Kidney glomerular epithelial cell (primary cell): ENCODE data around the gene TMEM150C.
A peak's percentile ranks its signal among the peaks of the same experiment; 100 is the strongest.
"Not testable (repeated sequence)": the region's sequence is repeated elsewhere in the genome, so short reads cannot be mapped to it uniquely, and the experiment has no call there.

Experiments used
- DNase-seq: peaks from one replicate; lab custom pipeline; 2025; lab: John Stamatoyannopoulos, UW

TMEM150C gene

DNA sequence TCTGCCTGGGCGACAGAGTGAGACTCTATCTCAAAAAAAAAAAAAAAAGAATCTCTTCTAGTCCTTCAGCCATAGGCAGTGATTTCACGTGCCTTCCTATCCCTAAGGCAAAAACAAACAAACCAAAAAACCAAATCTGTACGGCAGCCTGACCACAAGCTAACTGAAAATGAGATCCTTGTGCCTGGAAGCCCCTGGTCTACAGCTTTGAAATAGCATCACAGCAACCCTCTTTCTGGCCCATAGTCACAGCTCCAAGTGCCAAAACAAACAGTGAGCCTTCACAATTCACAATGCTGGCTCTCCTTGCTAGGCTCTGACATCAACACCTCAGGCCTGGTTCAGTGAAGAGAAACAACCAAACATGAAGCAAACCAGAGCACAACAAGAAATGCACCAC, 46.1 kb downstream of the TMEM150C start:
- DNase-seq = peak; percentile 55

DNA sequence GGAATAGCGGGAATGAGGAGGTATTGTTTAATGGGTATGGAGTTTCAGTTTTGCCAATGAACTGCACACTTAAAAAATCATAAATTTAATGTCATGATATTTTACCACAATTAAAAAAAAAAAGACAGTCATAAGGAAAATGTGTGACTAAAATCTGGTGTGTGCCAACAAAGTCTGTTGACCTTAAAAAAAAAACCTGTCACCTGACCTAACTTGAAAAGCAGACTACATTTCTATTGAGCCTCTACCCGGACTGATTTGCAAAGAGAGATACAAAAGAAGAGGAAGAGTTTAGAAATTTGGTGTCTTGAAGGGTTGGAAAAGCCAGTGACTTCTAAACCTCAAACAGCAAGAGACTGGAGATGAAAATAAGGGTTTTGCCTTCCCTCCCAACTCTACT, 48.4 kb downstream of the TMEM150C start:
- DNase-seq = no peak

DNA sequence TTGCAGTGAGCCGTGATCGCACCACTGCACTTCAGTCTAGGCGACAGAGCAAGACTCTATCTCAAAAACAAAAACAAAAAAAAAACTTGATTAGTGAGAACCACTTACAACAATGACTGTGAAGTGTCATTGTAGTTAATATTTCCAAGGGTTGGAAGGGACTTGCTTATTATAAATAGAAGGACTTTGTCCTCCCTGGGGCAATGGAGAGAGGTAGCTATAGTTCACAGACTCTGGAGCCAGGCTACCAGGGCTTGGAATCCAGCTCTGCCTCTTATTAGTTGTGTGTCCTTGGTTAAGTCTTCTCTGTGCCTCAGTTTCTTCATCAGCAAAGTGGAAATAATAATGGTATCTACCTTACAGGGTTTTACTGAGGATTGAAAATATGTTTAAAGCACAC, 51.6 kb downstream of the TMEM150C start:
- DNase-seq = no peak

DNA sequence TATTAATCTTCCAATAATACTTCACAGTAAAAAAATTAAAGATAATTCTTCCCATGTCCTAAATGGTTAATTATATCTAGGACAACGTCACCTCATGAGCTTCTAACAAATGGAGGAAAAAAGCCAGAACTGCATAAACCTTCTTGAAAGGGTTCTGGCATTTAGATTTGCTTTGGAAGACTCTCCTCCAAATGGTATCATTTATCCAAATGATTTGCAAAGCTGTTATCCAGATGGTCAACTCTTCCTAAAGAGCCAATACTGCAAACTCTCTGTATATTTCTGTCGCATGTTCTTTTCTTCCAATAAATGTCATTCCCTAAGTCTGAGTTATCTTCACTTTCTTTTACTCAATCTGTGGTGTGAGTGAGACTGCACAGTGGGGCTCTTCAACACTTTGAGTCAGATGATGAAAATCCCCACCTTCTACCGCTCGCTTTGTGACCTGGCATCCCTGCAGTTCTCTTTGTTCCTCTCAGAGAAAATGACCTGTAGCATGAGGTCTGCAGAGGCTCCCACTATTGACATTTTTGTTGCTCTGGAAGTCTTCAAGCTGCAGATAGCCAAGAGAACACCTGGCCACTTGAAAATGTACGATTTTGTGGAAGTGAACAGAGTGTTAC, 52.9 kb downstream of the TMEM150C start:
- DNase-seq = no peak

DNA sequence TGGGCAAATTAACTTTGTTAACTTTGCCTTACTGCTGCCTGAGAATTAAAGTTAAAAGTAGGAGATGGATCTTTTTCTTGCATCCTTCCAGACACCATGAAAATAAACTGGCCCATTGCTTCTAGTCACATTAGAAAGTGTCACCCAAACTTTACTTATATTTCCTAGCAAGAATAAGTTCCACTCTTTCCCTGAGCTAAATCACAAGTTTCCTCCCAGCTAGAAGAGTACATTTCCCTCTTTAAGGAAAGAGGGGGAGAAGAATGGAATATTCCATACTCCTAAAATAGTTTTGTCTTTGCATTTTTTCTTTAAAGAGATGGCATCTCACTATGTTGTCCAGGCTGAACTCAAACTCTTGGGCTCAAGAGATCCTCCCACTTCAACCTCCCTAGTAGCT, 53.8 kb downstream of the TMEM150C start:
- no peak for DNase-seq

DNA sequence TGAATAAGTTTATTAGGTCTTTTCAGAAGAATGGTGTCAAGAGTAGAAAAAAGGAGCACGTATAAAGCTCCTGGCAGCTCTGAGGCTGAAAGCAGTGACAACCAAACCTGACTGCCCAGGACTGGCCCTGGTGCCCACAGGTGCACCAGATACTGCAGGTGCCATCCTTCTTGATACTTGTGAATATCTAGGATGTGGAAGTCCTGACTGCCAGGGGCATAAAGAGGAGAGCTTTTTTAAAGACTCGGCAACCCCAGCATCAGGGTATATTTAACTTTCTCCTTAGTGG, 60.7 kb downstream of the TMEM150C start:
- no peak for DNase-seq

DNA sequence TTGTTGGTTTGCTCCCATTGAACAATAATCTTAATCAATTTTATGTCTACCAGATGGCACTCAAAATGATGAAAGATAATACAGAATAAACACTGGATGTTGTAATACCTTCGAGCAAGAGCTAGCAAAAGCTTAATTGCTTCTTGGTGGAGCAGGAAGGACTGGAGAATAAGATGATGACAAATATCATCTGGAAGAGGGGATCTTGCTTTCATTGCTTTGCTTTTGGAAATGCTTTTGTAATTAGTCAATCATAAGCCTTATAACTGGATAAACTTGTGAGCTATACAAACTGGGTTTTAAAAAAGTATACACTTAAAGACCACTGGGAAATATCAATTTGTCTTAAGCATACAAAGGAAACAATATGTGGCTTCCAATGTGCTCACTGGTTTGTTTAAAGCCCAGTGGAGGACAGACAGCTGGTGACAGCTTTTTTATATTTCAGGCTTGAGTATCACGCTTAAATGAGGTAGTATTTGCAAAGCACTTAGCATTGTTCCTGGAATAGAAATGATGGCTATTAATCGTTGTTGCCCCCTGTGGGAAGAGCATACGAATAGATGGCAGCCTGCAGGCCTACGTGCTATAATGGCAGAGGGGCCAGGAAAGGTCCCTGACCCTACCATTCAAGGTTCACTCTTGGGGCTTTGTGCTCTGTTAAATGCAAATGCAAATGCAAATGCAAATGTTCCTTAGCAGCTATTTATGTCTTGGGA, 61.2 kb downstream of the TMEM150C start:
- DNase-seq = no peak

DNA sequence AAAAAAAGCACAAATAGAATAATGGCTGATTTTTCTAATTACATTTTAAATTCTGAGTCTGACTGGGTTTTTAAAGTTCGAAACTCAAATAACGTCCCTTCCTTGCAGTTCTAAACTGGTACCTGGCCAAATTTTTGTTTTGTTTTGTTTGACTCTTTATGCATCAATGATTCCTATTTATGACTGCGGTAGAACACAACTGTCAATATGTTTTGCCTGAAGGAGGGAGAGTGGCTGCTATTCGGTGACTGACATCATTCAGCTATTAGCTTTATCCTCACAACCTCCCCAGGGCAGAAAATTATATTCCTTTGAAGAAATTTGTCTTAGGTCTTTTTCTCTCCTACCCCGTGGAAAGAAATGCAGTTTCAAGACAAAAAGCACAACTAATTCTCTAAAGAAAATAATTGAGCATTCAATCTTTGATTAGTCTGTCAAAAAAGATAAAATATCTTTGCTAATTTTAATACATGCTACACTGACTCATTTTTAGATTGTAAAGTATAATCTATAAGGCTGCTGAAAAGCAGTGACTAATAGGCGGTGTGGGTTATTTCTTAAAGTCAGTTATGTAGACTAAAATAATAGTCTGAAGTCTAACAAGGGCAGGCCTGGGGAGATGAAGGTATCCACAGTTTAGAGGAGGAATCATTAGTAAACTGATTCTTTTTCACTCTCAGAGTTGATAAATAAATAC, 61.9 kb downstream of the TMEM150C start:
- no peak for DNase-seq

DNA sequence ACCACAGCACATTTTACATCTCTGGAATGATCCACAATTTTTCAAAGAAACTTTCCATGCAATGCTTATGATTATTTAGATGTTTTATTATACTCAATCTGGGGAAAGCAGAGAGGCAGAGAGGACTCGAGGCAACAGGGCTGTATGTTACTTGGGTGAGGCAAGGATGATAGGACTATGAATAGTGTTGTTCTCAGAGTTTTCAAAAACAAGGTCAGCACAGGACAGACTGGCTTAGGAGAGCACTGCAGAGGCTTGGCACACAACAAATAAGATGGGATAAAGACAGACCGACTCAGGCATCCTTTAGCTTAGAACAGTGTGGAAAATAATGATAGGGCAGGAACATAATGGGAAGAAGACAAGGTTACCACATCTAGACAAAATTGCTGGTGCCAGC, 65.4 kb downstream of the TMEM150C start:
- DNase-seq = no peak

DNA sequence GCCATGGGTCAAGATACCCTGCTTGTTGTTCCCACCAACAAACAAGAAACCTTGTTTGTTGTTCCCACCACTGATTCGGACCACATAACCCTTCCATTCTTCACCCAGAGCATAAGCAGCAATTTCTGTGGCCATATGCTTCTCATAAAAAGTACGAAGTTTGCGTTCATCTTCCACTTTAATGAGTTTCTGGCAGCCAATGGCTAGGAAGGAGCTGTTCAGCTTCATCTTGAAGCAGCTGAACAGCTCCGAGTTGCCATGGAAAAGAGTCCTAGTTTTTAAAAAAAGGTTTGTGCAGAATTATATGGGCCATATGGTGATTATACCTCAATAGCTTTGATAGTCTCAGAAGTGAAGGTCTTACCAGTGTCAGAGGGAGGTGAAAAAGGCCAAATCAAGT, 66.1 kb downstream of the TMEM150C start:
- no peak for DNase-seq

DNA sequence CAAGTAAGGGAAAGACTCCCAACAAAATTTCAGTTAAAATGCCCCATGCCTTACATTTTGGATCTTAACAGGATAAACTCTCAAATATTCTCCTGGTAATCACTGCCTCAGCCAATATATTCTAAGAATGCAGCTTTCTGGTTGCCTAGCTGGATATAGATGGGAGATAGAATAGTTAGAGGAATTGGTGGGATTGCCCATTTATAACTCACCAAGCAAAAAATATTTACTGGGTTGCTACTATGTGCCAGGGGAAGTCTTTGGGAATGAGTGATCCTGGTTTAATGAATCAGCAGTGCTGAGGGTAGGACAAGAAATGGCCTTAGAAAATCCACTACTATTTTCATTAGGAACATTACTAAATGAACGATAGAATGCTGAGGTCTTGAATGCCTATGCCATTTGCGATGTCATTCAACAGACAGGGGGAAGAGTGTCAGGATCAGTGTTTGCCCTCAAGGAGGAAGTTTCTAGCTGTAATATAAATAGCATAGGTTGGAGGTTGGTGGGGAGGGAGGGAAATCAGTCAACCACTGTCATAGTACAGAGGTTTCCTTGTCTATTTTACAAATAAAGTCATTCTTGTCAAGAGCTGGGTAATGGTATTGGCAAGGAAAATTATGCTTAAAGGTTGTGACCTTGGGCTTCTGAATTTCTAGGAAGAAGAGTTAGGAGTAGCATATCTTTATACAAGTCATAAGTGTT, 67.9 kb downstream of the TMEM150C start:
- no peak for DNase-seq

DNA sequence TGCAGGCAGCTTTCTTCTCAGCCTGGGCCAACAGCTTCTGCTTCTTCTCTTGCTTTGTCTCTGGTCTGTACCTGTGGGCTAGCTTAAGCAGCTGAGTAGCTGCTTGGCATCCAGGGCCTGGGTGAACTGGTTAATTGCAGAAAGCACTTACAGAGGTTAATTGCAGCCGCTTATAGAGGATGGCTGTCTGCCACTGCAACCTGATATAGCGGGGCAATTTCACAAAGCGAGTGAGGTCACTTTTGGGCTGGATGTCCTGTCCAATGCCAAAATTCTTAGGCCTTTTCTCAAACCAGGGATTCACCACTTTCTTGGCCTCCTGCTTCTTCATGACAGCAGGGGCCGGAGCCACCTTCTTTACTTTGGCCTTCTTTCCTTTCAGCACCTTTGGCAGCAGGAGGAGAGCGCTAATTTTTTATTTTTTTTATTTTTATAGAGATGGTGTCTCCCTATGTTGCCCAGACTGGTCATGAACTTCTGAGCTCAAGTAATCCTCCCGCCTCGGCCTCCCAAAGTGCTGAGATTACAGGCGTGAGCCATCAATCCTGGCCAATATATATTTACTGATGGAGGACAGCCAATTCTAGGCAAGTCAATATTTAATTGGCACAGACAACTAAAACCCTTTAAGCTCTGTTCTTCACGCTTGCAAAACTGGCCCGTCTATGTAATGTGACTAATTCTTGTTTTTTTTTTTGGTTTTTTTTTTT, 70.4 kb downstream of the TMEM150C start:
- no peak for DNase-seq

DNA sequence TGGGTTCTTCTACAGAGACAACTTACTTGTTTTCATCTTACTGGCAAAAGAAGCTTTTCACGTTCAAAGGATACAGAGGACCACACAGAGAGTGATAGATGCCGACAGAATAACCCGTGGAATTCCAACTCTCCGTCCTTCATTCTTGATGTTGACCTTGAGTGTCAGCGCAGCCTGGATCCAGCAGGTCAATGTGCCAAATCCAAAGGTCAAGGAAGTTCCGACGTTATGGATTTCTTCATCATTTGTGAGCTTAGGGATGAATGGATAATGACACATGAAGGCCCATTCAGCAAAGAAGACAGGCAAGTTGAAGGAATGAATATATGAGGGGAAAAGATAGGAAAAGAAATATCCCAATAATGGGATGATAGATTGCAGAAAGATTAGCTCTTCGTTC, 71.8 kb downstream of the TMEM150C start:
- no peak for DNase-seq

DNA sequence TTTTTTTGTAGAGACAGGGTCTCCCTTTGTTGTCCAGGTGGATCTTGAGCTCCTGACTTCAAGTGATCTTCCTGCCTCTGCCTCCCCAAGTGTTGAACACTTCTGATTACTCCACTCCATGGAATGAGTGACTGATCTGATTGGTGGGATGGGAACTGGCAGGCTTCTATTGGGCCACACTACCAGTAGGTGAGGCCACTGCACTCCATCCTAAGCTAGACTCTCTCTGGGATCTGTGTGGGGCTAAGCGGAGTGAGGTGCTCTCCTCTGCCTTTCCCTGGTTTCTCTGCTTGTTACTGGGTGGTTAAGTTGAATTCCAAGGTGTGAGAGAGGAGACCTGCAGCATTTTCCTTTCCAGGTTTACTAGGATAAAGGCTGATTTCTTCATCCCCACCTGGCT, 72.7 kb downstream of the TMEM150C start:
- DNase-seq = no peak

DNA sequence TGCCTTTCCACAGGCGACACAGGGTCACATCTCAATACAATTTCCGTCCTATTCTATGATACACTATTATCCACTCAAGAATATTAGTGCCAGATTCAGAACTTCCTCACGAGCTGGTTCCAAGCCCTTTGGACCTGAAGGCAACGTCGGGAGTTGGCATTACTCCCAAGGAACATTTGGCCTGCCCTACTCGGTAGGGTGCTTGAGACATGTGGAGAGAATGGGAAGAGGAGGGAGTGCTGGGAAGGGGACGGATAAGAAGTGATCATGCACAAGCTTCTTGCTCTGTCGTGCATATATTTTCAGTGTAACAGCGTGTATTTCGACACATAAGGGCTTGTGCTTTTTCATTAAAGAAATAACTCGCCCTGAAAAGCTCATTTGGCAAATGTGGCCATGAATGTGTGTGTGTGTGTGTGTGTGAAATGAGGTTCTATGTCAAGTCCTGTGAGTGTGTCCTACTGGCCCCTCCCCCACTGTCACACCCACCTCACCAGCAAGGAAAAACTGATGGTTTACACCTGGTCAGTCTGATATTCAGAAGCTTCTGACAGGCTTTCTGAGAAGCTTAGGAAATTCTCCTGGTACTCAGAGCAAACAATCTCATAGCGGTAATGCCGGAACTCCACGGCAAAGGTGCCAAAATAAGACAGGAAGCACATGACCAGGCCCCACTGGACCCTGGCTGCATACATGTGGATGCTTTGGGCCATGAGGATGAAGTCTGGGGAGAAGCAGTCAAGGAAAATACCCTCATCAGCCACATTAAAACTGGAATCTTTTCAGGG, 76.6 kb downstream of the TMEM150C start:
- DNase-seq = no peak

DNA sequence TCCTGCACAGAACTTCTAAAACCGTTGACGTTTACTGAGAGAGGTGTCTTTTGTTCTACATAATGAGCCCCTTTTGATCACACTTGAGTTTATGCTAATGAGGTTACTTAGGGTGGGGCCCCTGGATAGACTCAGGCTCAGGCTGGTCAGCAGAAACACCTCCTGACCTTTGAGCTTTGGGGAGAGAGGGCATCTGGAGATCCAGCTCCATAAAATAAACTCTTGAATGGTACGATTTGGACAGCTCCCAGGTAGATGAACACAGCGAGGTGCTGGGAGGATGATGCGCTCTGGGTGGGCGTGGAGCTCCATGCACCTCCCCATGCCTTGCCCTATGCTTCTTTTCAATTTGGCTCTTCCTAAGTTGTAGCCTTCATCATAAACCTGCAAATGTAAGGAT, 79.4 kb downstream of the TMEM150C start:
- no peak for DNase-seq

DNA sequence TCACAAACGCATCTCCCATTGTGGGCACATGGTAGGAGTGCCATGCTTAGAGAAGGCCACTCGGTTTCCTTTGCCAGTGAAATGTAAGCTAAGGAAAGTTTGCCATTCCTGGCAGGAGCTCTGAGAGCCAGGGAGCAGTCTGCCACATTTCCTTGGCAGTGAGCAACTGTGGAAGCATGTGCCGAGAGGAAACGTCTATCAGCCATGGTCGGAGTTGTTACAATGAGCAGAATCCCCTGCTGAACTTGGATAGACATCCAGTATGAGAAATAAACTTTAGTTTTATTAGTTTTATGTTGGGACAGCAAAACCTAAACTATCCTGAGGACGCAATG, 80.3 kb downstream of the TMEM150C start:
- no peak for DNase-seq

DNA sequence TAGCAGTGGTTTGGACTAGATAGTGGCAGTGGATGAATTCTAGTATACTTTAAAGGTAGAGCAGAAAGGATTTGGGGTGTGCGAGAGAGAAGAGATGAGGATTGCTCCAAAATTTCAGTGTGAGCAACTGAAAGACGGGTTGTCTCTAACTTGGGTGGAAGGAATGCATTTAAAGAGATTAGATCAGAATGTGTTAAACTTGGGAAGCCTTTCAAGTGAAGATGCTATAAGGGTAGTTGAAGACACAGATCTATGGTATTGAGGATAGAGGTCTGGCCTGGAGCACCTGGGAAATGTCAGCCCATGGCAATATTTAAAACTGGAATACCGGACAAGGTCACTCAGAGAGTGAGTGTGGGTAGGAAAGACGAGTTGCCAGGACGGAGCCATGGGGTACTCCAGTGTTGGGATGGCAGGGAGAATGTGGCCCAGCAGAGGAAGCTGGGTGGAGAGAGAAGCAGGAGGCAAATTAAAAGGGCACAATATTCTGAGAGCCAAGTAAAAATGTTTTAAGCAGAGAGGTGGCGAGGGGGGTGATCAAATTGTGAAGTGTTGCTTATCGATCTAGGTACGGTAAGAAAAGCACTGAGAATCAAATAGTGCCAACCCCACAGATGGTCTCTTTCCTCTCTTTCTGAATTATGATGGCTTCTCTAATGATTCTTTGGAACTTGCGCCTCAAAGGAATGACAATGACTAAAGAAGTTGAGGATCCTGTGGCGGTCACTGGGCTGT, 80.8 kb downstream of the TMEM150C start:
- no peak for DNase-seq

DNA sequence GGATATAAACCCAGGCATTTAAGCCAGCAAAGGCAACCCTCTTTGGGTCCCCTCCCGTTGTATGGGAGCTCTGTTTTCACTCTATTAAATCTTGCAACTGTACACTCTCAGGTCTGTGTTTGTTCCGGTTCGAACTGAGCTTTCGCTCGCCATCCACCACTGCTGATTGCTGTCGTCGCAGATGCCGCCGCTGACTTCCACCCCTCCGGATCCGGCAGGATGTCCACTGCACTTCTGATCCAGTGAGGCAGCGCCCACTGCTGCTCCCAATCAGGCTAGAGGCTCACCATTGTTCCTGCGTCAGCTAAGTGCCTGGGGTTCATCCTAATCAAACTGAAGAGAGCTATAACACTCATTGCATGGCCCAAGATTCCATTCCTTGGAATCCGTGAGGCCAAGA, 82.2 kb downstream of the TMEM150C start:
- DNase-seq = no peak

DNA sequence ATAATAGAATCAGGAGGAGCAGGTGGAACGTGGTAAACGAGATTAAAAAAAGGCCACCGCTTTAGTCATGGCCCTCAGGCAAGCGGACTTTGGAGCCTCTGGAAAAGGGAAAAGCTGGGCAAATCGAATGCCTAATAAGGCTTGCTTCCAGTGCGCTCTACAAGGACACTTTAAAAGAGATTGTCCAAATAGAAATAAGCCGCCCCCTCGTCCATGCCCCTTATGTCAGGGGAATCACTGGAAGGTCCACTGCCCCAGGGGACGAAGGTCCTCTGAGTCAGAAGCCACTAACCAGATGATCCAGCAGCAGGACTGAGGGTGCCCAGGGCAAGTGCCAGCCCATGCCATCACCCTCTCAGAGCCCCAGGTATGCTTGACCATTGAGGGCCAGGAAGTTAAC, 84.3 kb downstream of the TMEM150C start:
- not testable (repeated sequence) for DNase-seq

DNA sequence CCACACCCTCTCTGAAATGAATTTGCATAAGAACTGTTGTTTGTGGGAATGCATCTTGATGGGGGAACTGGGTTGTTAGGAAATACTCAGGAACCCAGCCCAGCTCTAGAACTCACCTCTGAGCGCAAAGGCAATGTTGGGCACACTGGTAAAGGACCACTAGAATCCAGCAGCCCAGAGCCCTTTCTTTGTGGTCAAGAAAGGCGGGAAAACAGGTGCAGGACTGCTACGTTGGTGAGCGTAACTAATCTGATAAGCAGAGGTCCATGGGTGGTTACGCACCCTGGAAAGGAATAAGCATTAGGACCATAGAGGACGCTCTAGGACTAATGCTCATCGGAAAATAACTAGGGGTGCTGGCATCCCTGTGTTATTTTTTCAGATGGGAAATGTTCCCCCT, 85.9 kb downstream of the TMEM150C start:
- DNase-seq = not testable (repeated sequence)
